Endothelial cell of umbilical vein (primary cell): ENCODE results near the gene STT3B.

Experiments used
- CTCF ChIP-seq, 2 donors: IDR thresholded peaks; 1 replicate in 1 of 2; 2 replicates in 1 of 2; pipeline ENCODE4 v1.5.1; 2011; ENCODE audit warnings: low read length in 2 of 2, mild to moderate bottlenecking in 2 of 2, moderate library complexity in 2 of 2, control low read depth in 1 of 2, inconsistent platforms in 1 of 2, low read depth in 1 of 2; ENCODE audit not compliant: insufficient read depth in 1 of 2; ENCODE audit errors: extremely low read depth in 1 of 2
- EZH2 ChIP-seq: IDR thresholded peaks from 2 replicates; pipeline ENCODE4 v1.6.1; 2012; ENCODE audit warnings: borderline replicate concordance, low read depth, mild to moderate bottlenecking, moderate library complexity, low read length, inconsistent platforms; ENCODE audit not compliant: severe bottlenecking
- MAX ChIP-seq: IDR thresholded peaks from 2 replicates; pipeline ENCODE4 v1.6.1; 2011; ENCODE audit not compliant: insufficient read depth, insufficient read length
- POLR2AphosphoS5 ChIP-seq: IDR thresholded peaks from 2 replicates; pipeline ENCODE4 v1.6.1; 2012; ENCODE audit warnings: low read depth, mild to moderate bottlenecking, control low read depth, low read length, moderate library complexity; ENCODE audit not compliant: insufficient read depth

GRCh38 chr3:31495971-31496665 lies 36.6 kb upstream of the STT3B start:
- TF ChIP-seq POLR2AphosphoS5 (no peak), MAX (no peak), CTCF (IDR thresholded peaks at IDR 0.05; ENCODE audit: extremely low read depth in 1 of 2, insufficient read depth in 1 of 2, low read depth in 1 of 2, low read length in 2 of 2) (no peak), EZH2 (no peak)
